ENCODE measurements around the gene DHFR2.

- no peak for TF ChIP-seq RAD21 (IDR thresholded peaks at IDR 0.05)
- TF ChIP-seq EGR1 (IDR thresholded peaks at IDR 0.05; ENCODE audit: low read depth in 2 of 2): no peak
- TF ChIP-seq, protein P1, sequence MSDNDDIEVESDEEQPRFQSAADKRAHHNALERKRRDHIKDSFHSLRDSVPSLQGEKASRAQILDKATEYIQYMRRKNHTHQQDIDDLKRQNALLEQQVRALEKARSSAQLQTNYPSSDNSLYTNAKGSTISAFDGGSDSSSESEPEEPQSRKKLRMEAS (IDR thresholded peaks at IDR 0.05): no peak
- TF ChIP-seq CTCF (IDR thresholded peaks at IDR 0.05; ENCODE audit: low read depth, low read length, missing input control): no peak
- no peak for TF ChIP-seq ZBTB33 (IDR thresholded peaks at IDR 0.05)
- TF ChIP-seq YY1 (IDR thresholded peaks at IDR 0.05): no peak
- TF ChIP-seq SP1 (IDR thresholded peaks at IDR 0.05): no peak
- no peak for TF ChIP-seq RXRA (IDR thresholded peaks at IDR 0.05)
- TF ChIP-seq REST (IDR thresholded peaks at IDR 0.05): no peak
- no peak for TF ChIP-seq GABPA (IDR thresholded peaks at IDR 0.05 in 1 of 2, conservative IDR thresholded peaks at IDR 0.05 in 1 of 2)
These were observed 32.4 kb upstream of the DHFR2 start for GRCh38 chr3:94095111-94095510.

Measured in liver (tissue), 3 donors.